Panc1 (cell line): ENCODE data around the gene SLC6A6.

Source experiments
- CTCF ChIP-seq: fragments of 450-650 bp; IDR thresholded peaks from 2 replicates; pipeline ENCODE4 v1.5.1; 2017; ENCODE audit warnings: mild to moderate bottlenecking
- POLR2AphosphoS5 ChIP-seq: IDR thresholded peaks from 2 replicates; pipeline ENCODE4 v1.6.1; 2012; ENCODE audit warnings: mild to moderate bottlenecking, low read depth, low read length, moderate library complexity
- REST ChIP-seq, 2 experiments: IDR thresholded peaks; 2 replicates each; pipeline ENCODE4 v1.6.1; 2011 to 2012; ENCODE audit warnings: low read depth in 2 of 2, control low read depth in 1 of 2, low read length in 1 of 2, mild to moderate bottlenecking in 1 of 2, moderate library complexity in 1 of 2; ENCODE audit not compliant: insufficient read depth in 1 of 2
- TCF7L2 ChIP-seq: IDR thresholded peaks from 2 replicates; pipeline ENCODE4 v1.6.1; 2011; ENCODE audit warnings: mild to moderate bottlenecking, low read depth, low read length, inconsistent platforms

GRCh38 chr3:14360123-14360881, 42.1 kb upstream of the SLC6A6 start:
- no peak for TF ChIP-seq CTCF
- no peak for TF ChIP-seq POLR2AphosphoS5
- TF ChIP-seq TCF7L2 = no peak
- no peak for TF ChIP-seq REST (IDR thresholded peaks at IDR 0.05; ENCODE audit: insufficient read depth in 1 of 2, low read depth in 2 of 2, low read length in 1 of 2)
